ENCODE measurements around the gene MT1G. TPM values are rescaled to one million over a fixed set of nuclear protein-coding genes. Genes with fewer than 3 reads are reported as not detected.
"Not testable (repeated sequence)": the region's sequence is repeated elsewhere in the genome, so short reads cannot be mapped to it uniquely, and the experiment has no call there.

MT1G gene
- polyA plus RNA-seq, 2 of the 4 experiments (the other 2 are of a cell fraction): not detected

DNA sequence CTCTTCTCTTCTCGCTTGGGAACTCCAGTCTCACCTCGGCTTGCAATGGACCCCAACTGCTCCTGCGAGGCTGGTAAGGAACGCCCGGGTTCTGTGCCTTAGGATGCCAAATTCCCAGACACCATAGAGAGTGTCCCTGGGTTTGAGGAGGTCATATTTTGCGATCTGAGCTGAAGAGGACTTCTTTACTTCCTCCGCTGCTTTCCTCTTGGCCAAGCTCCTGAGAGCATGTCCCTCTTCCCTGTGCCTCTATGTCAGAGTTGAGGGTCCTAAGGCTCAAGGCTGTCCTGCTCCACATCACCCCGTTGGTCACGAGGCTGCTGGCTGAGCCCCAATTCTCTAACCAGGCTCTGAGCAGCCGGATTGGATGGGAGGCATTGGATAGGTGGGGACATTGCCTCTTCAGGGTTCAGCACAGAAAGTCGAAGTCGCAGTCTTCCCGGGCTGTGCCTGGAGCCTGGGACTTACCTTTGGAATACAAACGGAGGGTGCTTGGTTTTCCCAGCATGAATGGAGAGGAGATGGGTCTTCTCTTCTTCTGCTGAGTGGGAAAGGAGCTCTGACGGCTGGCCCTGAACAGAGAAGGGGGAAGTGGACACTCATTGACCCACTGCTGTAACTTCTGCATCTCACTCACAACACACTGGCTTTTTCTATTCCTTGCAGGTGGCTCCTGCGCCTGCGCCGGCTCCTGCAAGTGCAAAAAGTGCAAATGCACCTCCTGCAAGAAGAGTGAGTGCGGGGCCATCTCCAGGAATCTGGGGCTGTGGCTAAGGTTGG lies 2.2 kb upstream of the MT1G start (continued):
- TF ChIP-seq, protein P1, sequence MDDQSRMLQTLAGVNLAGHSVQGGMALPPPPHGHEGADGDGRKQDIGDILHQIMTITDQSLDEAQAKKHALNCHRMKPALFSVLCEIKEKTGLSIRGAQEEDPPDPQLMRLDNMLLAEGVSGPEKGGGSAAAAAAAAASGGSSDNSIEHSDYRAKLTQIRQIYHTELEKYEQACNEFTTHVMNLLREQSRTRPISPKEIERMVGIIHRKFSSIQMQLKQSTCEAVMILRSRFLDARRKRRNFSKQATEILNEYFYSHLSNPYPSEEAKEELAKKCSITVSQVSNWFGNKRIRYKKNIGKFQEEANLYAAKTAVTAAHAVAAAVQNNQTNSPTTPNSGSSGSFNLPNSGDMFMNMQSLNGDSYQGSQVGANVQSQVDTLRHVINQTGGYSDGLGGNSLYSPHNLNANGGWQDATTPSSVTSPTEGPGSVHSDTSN (IDR thresholded peaks at IDR 0.05): no peak
- TF ChIP-seq CHD2 (IDR thresholded peaks at IDR 0.05; ENCODE audit: low read length, partially characterized antibody) (no peak), NR3C1 (IDR thresholded peaks at IDR 0.05) (no peak), E2F6 (IDR thresholded peaks at IDR 0.05; ENCODE audit: borderline replicate concordance, low read depth) (no peak), FOSL2 (IDR thresholded peaks at IDR 0.05) (no peak), FOSL2 (CRISPR knock-in tag; IDR thresholded peaks at IDR 0.05) (no peak), CHD4 (IDR thresholded peaks at IDR 0.05; ENCODE audit: borderline replicate concordance) (no peak), ESRRA (IDR thresholded peaks at IDR 0.05; ENCODE audit: borderline replicate concordance, low read length) (no peak), RNF2 (IDR thresholded peaks at IDR 0.05; ENCODE audit: borderline replicate concordance, low read depth) (no peak)

DNA sequence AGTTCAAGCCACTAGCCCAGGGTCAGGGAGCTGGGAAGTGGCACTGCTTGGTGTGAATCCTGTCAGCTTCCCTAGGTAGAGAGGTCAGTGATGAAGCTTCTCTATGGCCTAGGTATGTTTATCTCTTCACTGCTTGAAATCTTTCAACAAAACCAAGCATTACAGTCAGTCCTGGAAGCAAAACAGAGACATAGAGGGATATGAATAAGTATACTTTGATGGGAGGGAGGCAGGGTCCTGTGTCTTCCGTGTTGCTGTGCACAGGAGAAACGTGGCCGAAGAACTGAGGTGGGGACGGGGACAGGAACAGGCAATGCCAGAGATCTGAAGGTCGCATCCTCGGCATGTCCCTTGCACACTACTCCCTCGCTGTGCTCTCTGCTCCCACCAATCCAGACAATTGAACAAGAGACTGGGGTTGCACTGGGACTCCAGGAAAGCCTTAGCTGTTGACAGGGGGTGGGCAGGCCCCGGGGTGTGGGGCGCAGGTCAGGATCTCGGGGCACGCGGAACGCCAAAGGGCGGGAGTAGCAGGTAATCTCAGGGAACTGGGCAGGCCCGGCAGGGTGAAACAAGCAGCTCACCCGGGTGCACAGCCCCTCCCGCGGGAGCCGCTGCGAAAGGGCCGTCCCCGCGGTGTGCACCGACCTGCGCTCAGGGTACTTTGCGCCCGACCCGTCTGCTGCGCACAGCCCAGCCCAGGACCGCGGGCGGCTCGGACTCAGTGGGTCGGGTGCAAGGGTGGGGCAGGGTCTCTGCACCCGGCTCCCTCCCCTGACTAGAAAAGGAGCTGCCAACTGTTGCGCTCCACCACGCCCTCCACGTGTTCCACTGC lies 1.4 kb upstream of the MT1G start, which contains the start of gene MT1H:
Gene MT1H (plus strand): TSS at position 810 of the 835 bp plus-strand sequence. CDS start 71 bp downstream, outside the sequence.
- POLR2A ChIA-PET: no interaction called here

GRCh38 chr16:56665286-56666261 lies 2.3 kb downstream of the MT1G start:
- FAIRE-seq: not testable (repeated sequence)
- CTCF ChIA-PET: interaction anchor here (0.6 to 1.5 kb wide), 3 partner anchors 21 to 235 kb away, joined by 3 to 4 read pairs (median 4); no protein-coding TSS in a partner anchor

More for the DNA sequence above, 1.4 kb upstream of the MT1G start, which contains the start of gene MT1H:
- 74% methylated on average over 38 of the region's 38 CpGs for WGBS (ENCODE audit: missing lambda C conversion rate)
- H3K27ac ChIP-seq: no peak within 1 kb of the TSS
- H3K4me2 ChIP-seq: no peak within 1 kb of the TSS
- no peak for DNase-seq (ENCODE audit: low read depth in 1 of 2, low spot score in 1 of 2)
- no peak for FAIRE-seq
- ATAC-seq: no peak
- no peak within 1 kb of the TSS for H3K4me3 ChIP-seq
- H3K4me1 ChIP-seq: no peaks in the 10 kb centered on the region
- TF ChIP-seq SREBF2 (IDR thresholded peaks at IDR 0.05): no peak
- no peak for TF ChIP-seq REST (IDR thresholded peaks at IDR 0.05)
- TF ChIP-seq RCOR1 (IDR thresholded peaks at IDR 0.05; ENCODE audit: low read depth, low read length): no peak
- no peak for TF ChIP-seq RNF2 (IDR thresholded peaks at IDR 0.05; ENCODE audit: borderline replicate concordance, low read depth)
- no peak for TF ChIP-seq TP53 (CRISPR knock-in tag; IDR thresholded peaks at IDR 0.05)
- TF ChIP-seq, protein P2, sequence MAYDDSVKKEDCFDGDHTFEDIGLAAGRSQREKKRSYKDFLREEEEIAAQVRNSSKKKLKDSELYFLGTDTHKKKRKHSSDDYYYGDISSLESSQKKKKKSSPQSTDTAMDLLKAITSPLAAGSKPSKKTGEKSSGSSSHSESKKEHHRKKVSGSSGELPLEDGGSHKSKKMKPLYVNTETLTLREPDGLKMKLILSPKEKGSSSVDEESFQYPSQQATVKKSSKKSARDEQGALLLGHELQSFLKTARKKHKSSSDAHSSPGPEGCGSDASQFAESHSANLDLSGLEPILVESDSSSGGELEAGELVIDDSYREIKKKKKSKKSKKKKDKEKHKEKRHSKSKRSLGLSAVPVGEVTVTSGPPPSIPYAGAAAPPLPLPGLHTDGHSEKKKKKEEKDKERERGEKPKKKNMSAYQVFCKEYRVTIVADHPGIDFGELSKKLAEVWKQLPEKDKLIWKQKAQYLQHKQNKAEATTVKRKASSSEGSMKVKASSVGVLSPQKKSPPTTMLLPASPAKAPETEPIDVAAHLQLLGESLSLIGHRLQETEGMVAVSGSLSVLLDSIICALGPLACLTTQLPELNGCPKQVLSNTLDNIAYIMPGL (CRISPR knock-in tag; IDR thresholded peaks at IDR 0.05; ENCODE audit: borderline replicate concordance): no peak
- TF ChIP-seq CHD2 (IDR thresholded peaks at IDR 0.05; ENCODE audit: low read length, partially characterized antibody): no peak
- TF ChIP-seq HOXB5 (CRISPR knock-in tag; IDR thresholded peaks at IDR 0.05): no peak
- TF ChIP-seq MAZ (IDR thresholded peaks at IDR 0.05; ENCODE audit: borderline replicate concordance, low read depth, low read length): no peak
- CTCF ChIA-PET: interaction anchor here (1.0 to 1.8 kb wide), 2 partner anchors 26 to 69 kb away, joined by 3 to 6 read pairs; no protein-coding TSS in a partner anchor
- no peaks in the 10 kb centered on the region for H3K9me3 ChIP-seq

More at GRCh38 chr16:56665286-56666261, 2.3 kb downstream of the MT1G start:
- POLR2A ChIA-PET: interaction anchor here (0.7 kb wide), 1 partner anchor 26 kb away, joined by 3 read pairs; no protein-coding TSS in a partner anchor
- not testable (repeated sequence) for H3K4me1 ChIP-seq; H3K4me3 ChIP-seq; H3K4me2 ChIP-seq; ATAC-seq; H3K27ac ChIP-seq; DNase-seq (ENCODE audit: low read depth in 1 of 2, low spot score in 1 of 2); H3K9me3 ChIP-seq
- WGBS (ENCODE audit: missing lambda C conversion rate): 59% methylated on average over 8 of the region's 8 CpGs

All from A549 (cell line).